Smooth muscle cell (in vitro differentiated cells): ENCODE data around the gene NEK8. TPM values are rescaled to one million over a fixed set of nuclear protein-coding genes. Genes with fewer than 3 reads are reported as not detected.
"Not testable (repeated sequence)": the region's sequence is repeated elsewhere in the genome, so short reads cannot be mapped to it uniquely, and the experiment has no call there.

Source experiments
- DNase-seq: peaks from one replicate; lab custom pipeline; 2025; ENCODE audit not compliant: unreplicated experiment; lab: John Stamatoyannopoulos, UW
- H2AFZ ChIP-seq: fragments of 200-600 bp; sonication (generic); 2 replicates; pipeline ENCODE4 v1.6.0; 2016; ENCODE audit warnings: antibody characterized with exemption, low read depth, mild to moderate bottlenecking
- H3F3A ChIP-seq: fragments of 200-600 bp; sonication (generic); 2 replicates; pipeline ENCODE4 v1.6.0; 2017; ENCODE audit warnings: antibody characterized with exemption, low read depth
- H3K27ac ChIP-seq: fragments of 200-600 bp; sonication (generic); 2 replicates; pipeline ENCODE4 v1.5.1; 2016; ENCODE audit warnings: low read depth, mild to moderate bottlenecking
- H3K27me3 ChIP-seq: fragments of 200-600 bp; sonication (generic); 2 replicates; pipeline ENCODE4 v1.6.1; 2016; ENCODE audit warnings: low read depth, mild to moderate bottlenecking
- H3K36me3 ChIP-seq: fragments of 200-600 bp; sonication (generic); 2 replicates; pipeline ENCODE4 v1.5.1; 2016; ENCODE audit warnings: low read depth
- H3K4me1 ChIP-seq: fragments of 200-600 bp; sonication (generic); 2 replicates; pipeline ENCODE4 v1.5.1; 2016; ENCODE audit warnings: low read depth
- H3K4me2 ChIP-seq: fragments of 200-600 bp; sonication (generic); 2 replicates; pipeline ENCODE4 v1.6.0; 2016; ENCODE audit warnings: mild to moderate bottlenecking
- H3K4me3 ChIP-seq: fragments of 200-600 bp; sonication (generic); 2 replicates; pipeline ENCODE4 v1.5.1; 2016; ENCODE audit warnings: mild to moderate bottlenecking
- H3K79me2 ChIP-seq: fragments of 200-600 bp; sonication (generic); 2 replicates; pipeline ENCODE4 v1.6.0; 2016; ENCODE audit warnings: low read depth, mild to moderate bottlenecking
- H3K9ac ChIP-seq: fragments of 200-600 bp; sonication (generic); 2 replicates; pipeline ENCODE4 v1.6.0; 2016; ENCODE audit warnings: low read depth
- H3K9me3 ChIP-seq: fragments of 200-600 bp; sonication (generic); replicated peaks from 2 replicates; pipeline ENCODE4 v1.5.1; 2016; ENCODE audit warnings: low read depth
- H4K20me1 ChIP-seq: fragments of 200-600 bp; sonication (generic); 2 replicates; pipeline ENCODE4 v1.6.0; 2016; ENCODE audit warnings: low read depth
- CTCF ChIP-seq: fragments of 200-600 bp; sonication (generic); IDR thresholded peaks from 2 replicates; pipeline ENCODE4 v1.5.1; 2017; ENCODE audit warnings: borderline replicate concordance, mild to moderate bottlenecking, antibody characterized with exemption; ENCODE audit not compliant: insufficient read depth, poor library complexity, severe bottlenecking
- WGBS: methylation state at CpG from one replicate; pipeline ENCODE4 v1.1.7; 2016; ENCODE audit warnings: low lambda C conversion rate; 5-methylcytosine and 5-hydroxymethylcytosine counted together
- polyA plus RNA-seq: library from polyadenylated mRNA; unstranded; fragments of >200 nt; fragmentation: Nextera tagmentation; extraction: Ambion mirVana; gene quantifications from 2 replicates; pipeline ENCODE4 v1.2.1, GENCODE V29; 2016
- total RNA-seq: library from RNA; depleted of rRNA; stranded (reverse); fragments of >200 nt; gene quantifications from 2 replicates; pipeline ENCODE4 v1.2.3, GENCODE V29; 2014

NEK8 gene
- total and polyA plus RNA-seq, 2 experiments from 2014 or later: 2.8 to 4.6 TPM

DNA sequence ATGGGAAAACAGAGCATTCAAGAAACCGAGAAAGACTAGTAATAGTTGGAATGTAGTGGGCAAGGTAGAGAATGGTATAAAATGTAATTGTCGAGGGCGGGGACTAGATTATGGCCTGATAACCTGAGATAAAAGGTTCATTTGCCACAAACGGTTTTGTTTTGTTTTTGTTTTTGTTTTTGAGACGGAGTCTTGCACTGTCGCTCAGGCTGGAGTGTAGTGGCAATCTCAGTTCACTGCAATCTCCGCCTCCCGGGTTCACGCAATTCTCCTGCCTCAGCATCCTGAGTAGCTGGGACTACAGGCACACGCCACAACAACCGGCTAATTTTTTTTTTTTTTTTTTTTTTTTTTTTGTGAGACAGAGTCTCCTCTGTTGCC is 1.4 kb downstream of the NEK8 start:
- peaks cover 2% of the 10 kb centered on the region for H4K20me1 ChIP-seq
- WGBS: 88% methylated on average over 11 of the region's 11 CpGs
- no peaks in the 10 kb centered on the region for H3K79me2 ChIP-seq
- H2AFZ ChIP-seq: no peak overlapping the region
- H3K4me3 ChIP-seq: no peak overlapping the region
- no peak overlapping the region for H3K4me2 ChIP-seq
- H3K4me1 ChIP-seq: peaks cover 5% of the 10 kb centered on the region
- no peak for TF ChIP-seq CTCF
- H3K27ac ChIP-seq: no peak overlapping the region
- H3K36me3 ChIP-seq: no peaks in the 10 kb centered on the region
- peaks cover 4% of the 10 kb centered on the region for H3F3A ChIP-seq
- DNase-seq: no peak
- H3K9me3 ChIP-seq: no peaks in the 10 kb centered on the region
- no peaks in the 10 kb centered on the region for H3K27me3 ChIP-seq
- H3K9ac ChIP-seq: no peak overlapping the region

GRCh38 chr17:28733346-28733745 is 4.8 kb downstream of the NEK8 start:
- Histone ChIP-seq H3F3A (no peaks in the 10 kb centered on the region), H4K20me1 (no peaks in the 10 kb centered on the region), H3K4me1 (no peaks in the 10 kb centered on the region), H3K9me3 (no peaks in the 10 kb centered on the region), H3K9ac (no peak overlapping the region), H3K27ac (no peak overlapping the region), H3K4me2 (no peak overlapping the region), H2AFZ (no peak overlapping the region), H3K36me3 (no peaks in the 10 kb centered on the region), H3K27me3 (no peaks in the 10 kb centered on the region), H3K4me3 (no peak overlapping the region), H3K79me2 (no peaks in the 10 kb centered on the region)
- 91% methylated on average over 1 of the region's 1 CpG for WGBS
- DNase-seq: no peak
- TF ChIP-seq CTCF: no peak

GRCh38 chr17:28734712-28735241 is 6.2 kb downstream of the NEK8 start:
- Histone ChIP-seq H4K20me1 (no peaks in the 10 kb centered on the region), H3K4me2 (no peak overlapping the region), H3K79me2 (no peaks in the 10 kb centered on the region), H3F3A (no peaks in the 10 kb centered on the region), H2AFZ (no peak overlapping the region), H3K4me3 (no peak overlapping the region), H3K4me1 (no peaks in the 10 kb centered on the region), H3K27me3 (no peaks in the 10 kb centered on the region), H3K36me3 (no peaks in the 10 kb centered on the region), H3K9ac (no peak overlapping the region), H3K27ac (no peak overlapping the region), H3K9me3 (no peaks in the 10 kb centered on the region)
- DNase-seq: no peak
- no peak for TF ChIP-seq CTCF
- 98% methylated on average over 10 of the region's 10 CpGs for WGBS

GRCh38 chr17:28735242-28735722 is 6.7 kb downstream of the NEK8 start:
- no peak for DNase-seq
- H3K36me3 ChIP-seq: no peaks in the 10 kb centered on the region
- no peaks in the 10 kb centered on the region for H3F3A ChIP-seq
- no peaks in the 10 kb centered on the region for H3K27me3 ChIP-seq
- H3K27ac ChIP-seq: no peak overlapping the region
- TF ChIP-seq CTCF: no peak
- H3K79me2 ChIP-seq: no peaks in the 10 kb centered on the region
- no peak overlapping the region for H2AFZ ChIP-seq
- H3K9ac ChIP-seq: no peak overlapping the region
- no peaks in the 10 kb centered on the region for H3K4me1 ChIP-seq
- no peak overlapping the region for H3K4me2 ChIP-seq
- H4K20me1 ChIP-seq: no peaks in the 10 kb centered on the region
- 68% methylated on average over 5 of the region's 5 CpGs for WGBS
- H3K4me3 ChIP-seq: no peak overlapping the region
- no peaks in the 10 kb centered on the region for H3K9me3 ChIP-seq

- not testable (repeated sequence) for H4K20me1 ChIP-seq
These were observed 7.6 kb downstream of the NEK8 start for GRCh38 chr17:28735913-28736769.

More at GRCh38 chr17:28735913-28736769, 7.6 kb downstream of the NEK8 start:
- not testable (repeated sequence) for H2AFZ ChIP-seq, H3K4me2 ChIP-seq, H3K27me3 ChIP-seq, H3K27ac ChIP-seq, DNase-seq, H3K9me3 ChIP-seq, H3K4me1 ChIP-seq, H3K36me3 ChIP-seq, H3K9ac ChIP-seq, H3K79me2 ChIP-seq, H3F3A ChIP-seq, H3K4me3 ChIP-seq
- 92% methylated on average over 7 of the region's 8 CpGs for WGBS
